Activated CD8-positive, alpha-beta memory T cell treated with anti-CD3 and anti-CD28 coated beads, Interleukin-2, amount 10 ng/mL, durations not matched to agents 7 days and 5 days (primary cell): ENCODE results near the gene SMIM38. TPM values are rescaled to one million over a fixed set of nuclear protein-coding genes. Genes with fewer than 3 reads are reported as not detected.

Experiments
- ATAC-seq: fragments of 150-1000 bp; cut with Tn5 transposase; one replicate; pipeline ENCODE4 v1.10.0; 2021; ENCODE audit warnings: moderate library complexity
- CTCF ChIA-PET: fragments of 350-600 bp; sonication (Branson Sonifier 250); formaldehyde crosslinking; loops from one replicate; lab custom pipeline; 2021; ENCODE audit warnings: antibody characterized with exemption; lab: Charles Lee
- DNase-seq: peaks from one replicate; pipeline ENCODE4 v3.0.0-alpha.2; 2020
- H3K27ac Mint-ChIP-seq: one replicate; pipeline ENCODE4 v1.8.0; 2021; ENCODE audit warnings: mild to moderate bottlenecking, mixed read lengths
- H3K27me3 Mint-ChIP-seq: one replicate; pipeline ENCODE4 v1.8.0; 2021; ENCODE audit warnings: mixed read lengths
- H3K36me3 Mint-ChIP-seq: one replicate; pipeline ENCODE4 v1.8.0; 2021; ENCODE audit warnings: mild to moderate bottlenecking, mixed read lengths
- H3K4me1 Mint-ChIP-seq: one replicate; pipeline ENCODE4 v1.8.0; 2021; ENCODE audit warnings: mixed read lengths
- H3K4me3 Mint-ChIP-seq: one replicate; pipeline ENCODE4 v1.8.0; 2021; ENCODE audit warnings: mild to moderate bottlenecking, moderate library complexity, mixed read lengths
- H3K9me3 Mint-ChIP-seq: one replicate; pipeline ENCODE4 v1.8.0; 2022; ENCODE audit warnings: low read depth, mixed read lengths
- total RNA-seq, 2 experiments: library from RNA; stranded (reverse); gene quantifications; one replicate each; pipeline ENCODE4 v1.2.3, GENCODE V29; 2021

Gene SMIM38
- total RNA-seq, 2 experiments from 2014 or later: 0.26 to 0.56 TPM

- Mint-ChIP-seq H3K4me1 (peaks cover 18% of the 10 kb centered on the region), H3K27me3 (peaks cover 12% of the 10 kb centered on the region), H3K27ac (no peak overlapping the region), H3K9me3 (no peaks in the 10 kb centered on the region), H3K4me3 (no peak overlapping the region), H3K36me3 (no peaks in the 10 kb centered on the region)
- ATAC-seq (no peak), DNase-seq (no peak)
- CTCF ChIA-PET: no interaction called here
Observed at GRCh38 chr11:69162505-69162904, 6.8 kb downstream of the SMIM38 start.

GRCh38 chr11:69163842-69164241 lies 8.1 kb downstream of the SMIM38 start:
- no peaks in the 10 kb centered on the region for H3K9me3 Mint-ChIP-seq
- no peak for ATAC-seq
- CTCF ChIA-PET: no interaction called here
- H3K27ac Mint-ChIP-seq: no peak overlapping the region
- H3K4me1 Mint-ChIP-seq: peaks cover 18% of the 10 kb centered on the region
- H3K4me3 Mint-ChIP-seq: no peak overlapping the region
- H3K36me3 Mint-ChIP-seq: no peaks in the 10 kb centered on the region
- DNase-seq: no peak
- peaks cover 12% of the 10 kb centered on the region for H3K27me3 Mint-ChIP-seq

- H3K9me3 Mint-ChIP-seq: no peaks in the 10 kb centered on the region
- no peak overlapping the region for H3K27ac Mint-ChIP-seq
- peaks cover 12% of the 10 kb centered on the region for H3K27me3 Mint-ChIP-seq
- peaks cover 18% of the 10 kb centered on the region for H3K4me1 Mint-ChIP-seq
- no peaks in the 10 kb centered on the region for H3K36me3 Mint-ChIP-seq
- H3K4me3 Mint-ChIP-seq: no peak overlapping the region
- DNase-seq (no peak), ATAC-seq (no peak)
- CTCF ChIA-PET: no interaction called here
Observed at GRCh38 chr11:69164824-69165223, 9.1 kb downstream of the SMIM38 start.

- Mint-ChIP-seq H3K4me3 (no peak overlapping the region), H3K27me3 (peaks cover 12% of the 10 kb centered on the region), H3K4me1 (peaks cover 18% of the 10 kb centered on the region), H3K27ac (no peak overlapping the region), H3K9me3 (no peaks in the 10 kb centered on the region), H3K36me3 (no peaks in the 10 kb centered on the region)
- CTCF ChIA-PET: interaction anchor here (1.0 kb wide), 1 partner anchor 16 kb away, joined by 4 read pairs; no protein-coding TSS in a partner anchor
- no peak for DNase-seq
- ATAC-seq: no peak
Observed at GRCh38 chr11:69165775-69166174, 10.0 kb downstream of the SMIM38 start.

GRCh38 chr11:69166218-69167115 lies 10.7 kb downstream of the SMIM38 start:
- Mint-ChIP-seq H3K4me1 (peaks cover 18% of the 10 kb centered on the region), H3K27ac (no peak overlapping the region), H3K4me3 (no peak overlapping the region), H3K36me3 (no peaks in the 10 kb centered on the region), H3K27me3 (peaks cover 12% of the 10 kb centered on the region), H3K9me3 (no peaks in the 10 kb centered on the region)
- ATAC-seq (peak; percentile 93), DNase-seq (peak; percentile 65)
- CTCF ChIA-PET: interaction anchor here (1.0 kb wide), 1 partner anchor 17 kb away, joined by 4 read pairs; no protein-coding TSS in a partner anchor

GRCh38 chr11:69167130-69167915 lies 11.6 kb downstream of the SMIM38 start:
- H3K4me1 Mint-ChIP-seq: peaks cover 18% of the 10 kb centered on the region
- DNase-seq (no peak), ATAC-seq (no peak)
- CTCF ChIA-PET: interaction anchor here (1.0 kb wide), 1 partner anchor 18 kb away, joined by 4 read pairs; no protein-coding TSS in a partner anchor
- H3K27ac Mint-ChIP-seq: no peak overlapping the region
- no peak overlapping the region for H3K4me3 Mint-ChIP-seq
- peaks cover 12% of the 10 kb centered on the region for H3K27me3 Mint-ChIP-seq
- no peaks in the 10 kb centered on the region for H3K36me3 Mint-ChIP-seq
- no peaks in the 10 kb centered on the region for H3K9me3 Mint-ChIP-seq

- peaks cover 7% of the 10 kb centered on the region for H3K27me3 Mint-ChIP-seq
- H3K4me1 Mint-ChIP-seq: peaks cover 18% of the 10 kb centered on the region
- CTCF ChIA-PET: no interaction called here
Observed at GRCh38 chr11:69167916-69168691, 12.4 kb downstream of the SMIM38 start.

GRCh38 chr11:69169479-69169878 lies 13.7 kb downstream of the SMIM38 start:
- ATAC-seq: no peak
- no peak overlapping the region for H3K4me3 Mint-ChIP-seq
- no peaks in the 10 kb centered on the region for H3K9me3 Mint-ChIP-seq
- CTCF ChIA-PET: no interaction called here
- no peaks in the 10 kb centered on the region for H3K36me3 Mint-ChIP-seq
- H3K27ac Mint-ChIP-seq: no peak overlapping the region
- peaks cover 7% of the 10 kb centered on the region for H3K27me3 Mint-ChIP-seq
- DNase-seq: no peak
- H3K4me1 Mint-ChIP-seq: peaks cover 18% of the 10 kb centered on the region

More at GRCh38 chr11:69167916-69168691, 12.4 kb downstream of the SMIM38 start:
- Mint-ChIP-seq H3K36me3 (no peaks in the 10 kb centered on the region), H3K27ac (no peak overlapping the region), H3K4me3 (no peak overlapping the region), H3K9me3 (no peaks in the 10 kb centered on the region)
- ATAC-seq (no peak), DNase-seq (no peak)

GRCh38 chr11:69170704-69171103 lies 15.0 kb downstream of the SMIM38 start:
- Mint-ChIP-seq H3K27ac (no peak overlapping the region), H3K36me3 (no peaks in the 10 kb centered on the region), H3K4me3 (no peak overlapping the region), H3K4me1 (peaks cover 15% of the 10 kb centered on the region), H3K9me3 (no peaks in the 10 kb centered on the region), H3K27me3 (no peaks in the 10 kb centered on the region)
- DNase-seq (no peak), ATAC-seq (no peak)
- CTCF ChIA-PET: no interaction called here

- H3K27me3 Mint-ChIP-seq: no peaks in the 10 kb centered on the region
- no peaks in the 10 kb centered on the region for H3K9me3 Mint-ChIP-seq
- ATAC-seq: no peak
- CTCF ChIA-PET: no interaction called here
- no peak overlapping the region for H3K4me3 Mint-ChIP-seq
- H3K27ac Mint-ChIP-seq: no peak overlapping the region
- H3K4me1 Mint-ChIP-seq: peaks cover 5% of the 10 kb centered on the region
- H3K36me3 Mint-ChIP-seq: no peaks in the 10 kb centered on the region
- DNase-seq: no peak
Observed at GRCh38 chr11:69171476-69172240, 15.9 kb downstream of the SMIM38 start.

- ATAC-seq (no peak), DNase-seq (no peak)
- H3K4me1 Mint-ChIP-seq: no peaks in the 10 kb centered on the region
- H3K27me3 Mint-ChIP-seq: no peaks in the 10 kb centered on the region
- H3K9me3 Mint-ChIP-seq: no peaks in the 10 kb centered on the region
- CTCF ChIA-PET: no interaction called here
- no peak overlapping the region for H3K27ac Mint-ChIP-seq
- H3K36me3 Mint-ChIP-seq: no peaks in the 10 kb centered on the region
- no peak overlapping the region for H3K4me3 Mint-ChIP-seq
Observed at GRCh38 chr11:69172674-69173073, 16.9 kb downstream of the SMIM38 start.

GRCh38 chr11:69173331-69173730 lies 17.6 kb downstream of the SMIM38 start:
- no peak overlapping the region for H3K4me3 Mint-ChIP-seq
- H3K27ac Mint-ChIP-seq: no peak overlapping the region
- H3K4me1 Mint-ChIP-seq: no peaks in the 10 kb centered on the region
- no peaks in the 10 kb centered on the region for H3K27me3 Mint-ChIP-seq
- no peak for ATAC-seq
- no peak for DNase-seq
- H3K36me3 Mint-ChIP-seq: no peaks in the 10 kb centered on the region
- CTCF ChIA-PET: no interaction called here
- no peaks in the 10 kb centered on the region for H3K9me3 Mint-ChIP-seq
